HEK293T (cell line): Measurements from ENCODE around the gene MPHOSPH10.

Source experiments
- ARNT ChIP-seq: fragments of 450-650 bp; IDR thresholded peaks from 2 replicates; pipeline ENCODE4 v1.6.1; 2017; ENCODE audit warnings: mild to moderate bottlenecking
- BHLHE40 ChIP-seq: fragments of 450-650 bp; IDR thresholded peaks from 2 replicates; pipeline ENCODE4 v1.6.1; 2016; ENCODE audit warnings: mild to moderate bottlenecking, moderate library complexity, borderline replicate concordance
- CTBP1 ChIP-seq: fragments of 450-650 bp; IDR thresholded peaks from 2 replicates; pipeline ENCODE4 v1.6.1; 2016; ENCODE audit warnings: borderline replicate concordance
- ELF4 ChIP-seq: fragments of 450-650 bp; IDR thresholded peaks from 2 replicates; pipeline ENCODE4 v1.6.1; 2017; ENCODE audit warnings: antibody characterized with exemption
- FOXA1 ChIP-seq: fragments of 450-650 bp; IDR thresholded peaks from 2 replicates; pipeline ENCODE4 v1.6.1; 2016; ENCODE audit warnings: mild to moderate bottlenecking
- FOXK2 ChIP-seq: fragments of 450-650 bp; IDR thresholded peaks from 2 replicates; pipeline ENCODE4 v1.6.1; 2016; ENCODE audit warnings: mild to moderate bottlenecking
- FOXM1 ChIP-seq: fragments of 450-650 bp; IDR thresholded peaks from 2 replicates; pipeline ENCODE4 v1.6.1; 2017; ENCODE audit warnings: mild to moderate bottlenecking, borderline replicate concordance
- L3MBTL2 ChIP-seq: fragments of 450-650 bp; conservative IDR thresholded peaks from 2 replicates; pipeline ENCODE4 v1.6.1; 2016; ENCODE audit warnings: mild to moderate bottlenecking
- LEF1 ChIP-seq: fragments of 450-650 bp; IDR thresholded peaks from 2 replicates; pipeline ENCODE4 v1.6.1; 2017; ENCODE audit warnings: mild to moderate bottlenecking, borderline replicate concordance
- PKNOX1 ChIP-seq: fragments of 450-650 bp; IDR thresholded peaks from 2 replicates; pipeline ENCODE4 v1.6.1; 2016
- SP1 ChIP-seq: fragments of 450-650 bp; IDR thresholded peaks from 2 replicates; pipeline ENCODE4 v1.6.1; 2017
- SUZ12 ChIP-seq: fragments of 450-650 bp; IDR thresholded peaks from 2 replicates; pipeline ENCODE4 v1.6.1; 2016; ENCODE audit warnings: mild to moderate bottlenecking
- TARDBP ChIP-seq: fragments of 450-650 bp; IDR thresholded peaks from 2 replicates; pipeline ENCODE4 v1.6.1; 2016
- ZNF384 ChIP-seq: fragments of 450-650 bp; IDR thresholded peaks from 2 replicates; pipeline ENCODE4 v1.6.1; 2016

GRCh38 chr2:71156573-71156972 lies 26.1 kb downstream of the MPHOSPH10 start:
- TF ChIP-seq FOXM1, result no peak
- TF ChIP-seq SUZ12, result no peak
- TF ChIP-seq SP1, result no peak
- TF ChIP-seq TARDBP, result no peak
- no peak for TF ChIP-seq ELF4
- no peak for TF ChIP-seq L3MBTL2
- TF ChIP-seq CTBP1, result no peak
- TF ChIP-seq FOXK2, result no peak
- no peak for TF ChIP-seq BHLHE40
- no peak for TF ChIP-seq FOXA1
- no peak for TF ChIP-seq ZNF384
- no peak for TF ChIP-seq PKNOX1
- no peak for TF ChIP-seq ARNT
- no peak for TF ChIP-seq LEF1
